AG09309 (cell line): ENCODE results near the gene LASP1NB.
"Not testable (repeated sequence)": the region's sequence is repeated elsewhere in the genome, so short reads cannot be mapped to it uniquely, and the experiment has no call there.

Source experiments
- DNase-seq: peaks from one replicate; pipeline ENCODE4 v3.0.0-alpha.2; 2010; ENCODE audit warnings: low read depth
- H3K4me3 ChIP-seq: 2 replicates; pipeline ENCODE4 v1.5.1; 2011; ENCODE audit warnings: mild to moderate bottlenecking, low read depth, low read length, moderate library complexity; ENCODE audit not compliant: control insufficient read depth
- TF ChIP-seq, protein P1 (sequence below): IDR thresholded peaks from 2 replicates; pipeline ENCODE4 v1.5.1; 2011; ENCODE audit warnings: mild to moderate bottlenecking, low read depth, low read length, inconsistent platforms; ENCODE audit not compliant: insufficient read depth, control insufficient read depth; ENCODE audit errors: missing control alignments

LASP1NB gene

DNA sequence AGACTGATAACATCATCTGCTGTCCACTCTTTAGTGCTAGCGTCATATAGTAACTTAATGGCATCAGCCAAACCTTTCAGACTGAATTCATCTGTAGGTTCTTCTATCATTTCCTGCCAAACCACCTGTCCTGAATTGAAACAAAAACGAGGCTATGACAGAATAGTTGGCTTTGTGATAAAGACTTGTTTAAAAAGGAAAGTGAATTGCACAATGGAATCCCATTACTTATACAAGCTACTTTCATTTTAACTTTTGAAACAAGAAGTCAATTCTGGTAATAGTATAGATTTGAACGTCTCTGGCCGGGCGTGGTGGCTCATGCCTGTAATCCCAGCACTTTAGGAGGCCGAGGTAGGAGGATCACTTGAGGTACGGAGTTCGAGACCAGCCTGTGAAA is 18.2 kb downstream of the LASP1NB start:
- TF ChIP-seq, protein P1, sequence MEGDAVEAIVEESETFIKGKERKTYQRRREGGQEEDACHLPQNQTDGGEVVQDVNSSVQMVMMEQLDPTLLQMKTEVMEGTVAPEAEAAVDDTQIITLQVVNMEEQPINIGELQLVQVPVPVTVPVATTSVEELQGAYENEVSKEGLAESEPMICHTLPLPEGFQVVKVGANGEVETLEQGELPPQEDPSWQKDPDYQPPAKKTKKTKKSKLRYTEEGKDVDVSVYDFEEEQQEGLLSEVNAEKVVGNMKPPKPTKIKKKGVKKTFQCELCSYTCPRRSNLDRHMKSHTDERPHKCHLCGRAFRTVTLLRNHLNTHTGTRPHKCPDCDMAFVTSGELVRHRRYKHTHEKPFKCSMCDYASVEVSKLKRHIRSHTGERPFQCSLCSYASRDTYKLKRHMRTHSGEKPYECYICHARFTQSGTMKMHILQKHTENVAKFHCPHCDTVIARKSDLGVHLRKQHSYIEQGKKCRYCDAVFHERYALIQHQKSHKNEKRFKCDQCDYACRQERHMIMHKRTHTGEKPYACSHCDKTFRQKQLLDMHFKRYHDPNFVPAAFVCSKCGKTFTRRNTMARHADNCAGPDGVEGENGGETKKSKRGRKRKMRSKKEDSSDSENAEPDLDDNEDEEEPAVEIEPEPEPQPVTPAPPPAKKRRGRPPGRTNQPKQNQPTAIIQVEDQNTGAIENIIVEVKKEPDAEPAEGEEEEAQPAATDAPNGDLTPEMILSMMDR, result no peak
- no peak for DNase-seq
- no peak overlapping the region for H3K4me3 ChIP-seq

DNA sequence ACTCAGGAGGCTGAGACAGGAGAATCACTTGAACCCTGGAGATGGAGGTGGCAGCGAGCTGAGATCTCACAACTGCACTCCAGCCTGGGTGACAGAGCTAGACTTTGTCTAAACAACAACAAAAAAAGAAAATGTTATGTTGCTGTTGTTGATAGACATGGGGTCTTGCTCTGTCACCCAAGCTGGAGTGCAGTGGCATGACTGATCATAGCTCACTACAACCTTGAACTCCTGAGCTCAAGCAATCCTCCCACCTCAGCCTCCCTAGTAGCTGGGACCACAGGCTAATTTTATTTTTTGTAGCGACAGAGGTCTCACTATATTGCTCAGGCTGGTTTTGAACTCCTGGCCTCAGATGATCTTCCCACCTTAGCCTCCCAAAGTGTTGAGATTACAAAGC is 21.8 kb downstream of the LASP1NB start:
- no peak for DNase-seq
- H3K4me3 ChIP-seq, result no peak overlapping the region
- TF ChIP-seq, protein P1, result no peak

DNA sequence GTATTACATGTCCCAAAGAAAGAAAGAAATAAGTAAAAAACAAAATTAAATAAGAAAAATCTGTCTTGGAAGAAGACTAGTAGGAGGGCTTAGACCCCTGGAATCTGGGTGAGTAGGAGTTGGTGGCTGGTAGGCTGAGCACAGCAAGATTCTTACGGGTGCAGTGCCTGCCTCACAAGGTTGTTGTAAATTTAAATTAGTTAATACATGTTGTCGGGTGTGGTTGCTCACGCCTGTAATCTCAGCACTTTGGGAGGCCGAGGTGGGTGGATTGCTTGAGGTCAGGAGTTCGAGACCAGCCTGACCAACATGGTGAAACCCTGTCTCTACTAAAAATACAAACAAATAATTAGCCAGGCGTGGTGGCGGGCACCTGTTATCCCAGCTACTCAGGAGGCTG is 28.4 kb downstream of the LASP1NB start:
- not testable (repeated sequence) for H3K4me3 ChIP-seq, DNase-seq

DNA sequence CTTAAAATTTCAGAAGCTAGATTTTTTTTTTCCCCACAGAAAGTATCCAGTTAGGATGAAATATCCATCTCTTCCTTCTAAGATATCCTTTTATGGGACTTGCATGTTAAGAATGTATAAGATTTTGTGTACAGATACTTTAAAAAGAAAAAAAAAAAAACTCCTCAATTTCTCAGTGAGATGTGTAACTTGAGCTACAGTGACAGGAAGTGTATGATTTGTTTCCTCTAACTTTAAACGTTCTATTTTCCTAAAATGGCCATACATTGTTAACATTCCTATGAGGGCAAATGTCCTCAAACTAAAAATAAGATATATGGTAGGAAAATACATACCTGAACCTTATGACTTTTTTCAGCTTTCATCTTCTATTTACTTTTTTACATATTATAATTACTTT is 32.9 kb downstream of the LASP1NB start:
- DNase-seq, result no peak
- H3K4me3 ChIP-seq, result no peak overlapping the region
- TF ChIP-seq, protein P1, result no peak

DNA sequence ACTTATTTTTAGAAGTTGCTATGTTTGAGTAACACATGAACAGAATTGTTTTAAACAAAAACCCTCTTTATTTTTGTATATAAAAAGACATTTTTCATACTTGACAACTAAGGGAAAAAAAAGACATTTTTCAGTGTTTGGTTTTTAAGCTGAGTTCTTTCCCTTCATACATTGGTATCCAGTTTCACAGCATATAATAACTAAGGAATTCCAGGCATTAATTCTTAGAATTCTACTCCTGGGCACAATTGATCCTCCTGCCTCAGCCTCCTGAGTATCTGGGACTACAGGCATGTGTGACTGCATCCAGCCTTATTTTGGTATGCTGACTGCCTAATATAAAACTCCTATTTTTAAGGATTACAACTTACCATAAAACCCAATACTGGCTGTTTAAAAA is 33.3 kb downstream of the LASP1NB start:
- H3K4me3 ChIP-seq, result no peak overlapping the region
- TF ChIP-seq, protein P1, result no peak
- no peak for DNase-seq

DNA sequence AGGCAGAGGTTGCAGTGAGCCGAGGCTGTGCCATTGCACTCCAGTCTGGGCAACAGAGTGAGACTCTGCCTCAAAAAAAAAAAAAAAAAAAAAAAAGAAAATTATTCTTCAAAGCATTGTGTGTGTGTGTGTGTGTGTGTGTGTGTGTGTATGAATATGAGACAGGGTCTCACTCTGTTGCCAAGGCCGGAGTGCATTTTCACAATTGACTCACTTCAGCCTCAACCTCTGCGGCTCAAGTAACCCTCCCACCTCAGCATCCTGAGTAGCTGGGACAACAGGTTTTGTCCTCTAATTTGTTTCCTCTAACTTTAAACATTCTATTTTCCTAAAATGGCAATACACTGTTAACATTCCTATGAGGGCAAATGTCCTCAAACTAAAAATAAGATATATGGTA is 34.1 kb downstream of the LASP1NB start:
- DNase-seq, result no peak
- TF ChIP-seq, protein P1, result no peak
- H3K4me3 ChIP-seq, result no peak overlapping the region

DNA sequence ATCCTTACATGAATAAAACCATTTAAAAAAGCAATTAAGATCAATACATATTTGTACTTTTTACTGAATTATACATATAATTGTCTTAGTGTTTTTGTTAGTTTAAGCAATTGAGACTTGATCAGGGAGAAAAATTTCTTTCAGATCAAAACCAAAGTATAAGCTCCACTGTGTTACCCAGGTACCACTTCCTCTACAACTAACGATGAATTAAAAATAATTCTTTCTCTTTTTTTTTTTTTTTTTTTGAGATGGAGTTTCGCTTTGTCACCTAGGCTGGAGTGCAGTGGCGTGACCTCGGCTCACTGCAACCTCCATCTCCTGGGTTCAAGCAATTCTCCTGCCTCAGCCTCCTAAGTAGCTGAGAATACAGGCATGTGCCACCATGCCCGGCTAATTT is 35.0 kb downstream of the LASP1NB start:
- H3K4me3 ChIP-seq, result no peak overlapping the region
- TF ChIP-seq, protein P1, result no peak
- no peak for DNase-seq
